ENCODE data around the gene XG.
"Not testable (repeated sequence)": the region's sequence is repeated elsewhere in the genome, so short reads cannot be mapped to it uniquely, and the experiment has no call there.

The XG gene, protein sequence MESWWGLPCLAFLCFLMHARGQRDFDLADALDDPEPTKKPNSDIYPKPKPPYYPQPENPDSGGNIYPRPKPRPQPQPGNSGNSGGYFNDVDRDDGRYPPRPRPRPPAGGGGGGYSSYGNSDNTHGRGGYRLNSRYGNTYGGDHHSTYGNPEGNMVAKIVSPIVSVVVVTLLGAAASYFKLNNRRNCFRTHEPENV

DNA sequence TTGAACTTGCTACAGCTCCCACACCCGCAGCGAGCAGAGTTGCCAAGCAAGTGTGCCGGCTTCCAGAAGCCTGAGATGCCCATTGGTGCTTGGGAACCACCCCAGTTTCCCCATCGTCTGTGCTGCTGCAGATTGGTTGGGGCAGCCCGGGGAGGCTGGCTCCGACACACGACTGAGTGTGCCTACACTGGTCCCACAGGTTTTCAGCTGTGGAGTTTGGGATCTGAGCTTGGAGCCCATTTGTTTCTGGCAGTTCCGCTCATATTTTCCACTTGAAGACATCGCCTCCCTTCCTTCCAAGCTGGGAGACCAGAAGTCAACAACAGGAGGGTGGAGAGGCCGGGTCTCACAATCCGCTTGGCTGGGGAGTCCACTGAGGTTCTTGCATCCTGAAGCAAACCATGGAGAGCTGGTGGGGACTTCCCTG is at the start of gene XG:
XG (plus strand) TSS at position 167 of the 427 bp plus-strand sequence; CDS start at position 402, 235 bp downstream.
- not testable (repeated sequence) for DNase-seq (ENCODE audit: low spot score)

DNA sequence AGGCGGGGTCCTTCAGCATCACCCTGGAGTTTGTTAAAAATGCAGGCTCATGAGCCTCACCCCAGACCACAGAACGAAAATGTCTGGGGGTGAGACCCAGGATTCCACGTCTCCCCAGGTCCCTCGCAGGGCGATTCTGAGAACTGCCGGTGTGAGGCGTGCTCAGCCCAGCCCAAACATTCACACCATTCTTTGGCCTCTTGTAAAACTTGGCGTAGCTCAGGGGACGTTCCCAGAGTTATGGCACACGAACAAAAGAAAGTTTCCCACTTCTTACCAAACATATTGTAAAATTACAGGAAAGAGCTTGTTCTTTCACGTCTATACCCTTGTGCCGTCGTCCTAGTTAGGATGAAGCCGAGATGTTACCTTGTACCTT is 47.9 kb upstream of the XG start:
- DNase-seq (ENCODE audit: low spot score), result no peak

DNA sequence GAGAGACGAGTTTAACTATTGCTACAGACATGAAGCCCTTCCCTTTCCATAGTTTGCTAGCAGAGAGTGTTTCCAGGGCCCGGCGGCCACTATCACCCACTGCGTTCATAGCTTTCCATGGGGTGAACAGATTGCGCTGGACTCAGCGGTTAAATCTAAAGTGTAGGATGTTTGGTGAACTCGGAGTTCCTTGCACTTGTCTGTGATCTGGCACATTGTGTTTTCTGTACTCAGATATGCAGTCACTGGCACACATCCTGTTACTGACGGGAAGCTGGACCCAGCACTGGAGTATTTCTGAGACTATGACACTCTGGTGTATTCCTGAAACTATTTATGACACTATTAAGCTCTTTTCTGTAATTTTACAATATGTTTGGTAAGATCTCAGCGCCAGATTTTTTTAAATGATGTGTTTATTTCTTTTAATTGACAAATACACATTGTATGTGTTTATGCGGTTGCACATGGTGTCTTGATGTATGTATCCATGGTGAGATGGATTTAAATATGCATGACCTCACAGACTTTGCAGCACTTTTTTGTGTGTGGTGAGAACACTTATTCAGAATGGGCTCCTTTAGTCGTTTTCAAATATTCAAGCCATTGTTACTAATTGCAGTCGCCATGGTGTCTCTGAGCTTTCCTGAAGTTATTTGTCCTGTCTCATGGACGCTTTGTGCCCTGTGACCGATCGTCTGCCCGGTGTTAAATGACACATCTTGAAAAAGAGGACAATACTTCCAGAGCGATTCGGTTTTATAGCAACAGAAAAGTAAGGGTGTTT is 46.6 kb upstream of the XG start:
- DNase-seq (ENCODE audit: low spot score), result no peak

DNA sequence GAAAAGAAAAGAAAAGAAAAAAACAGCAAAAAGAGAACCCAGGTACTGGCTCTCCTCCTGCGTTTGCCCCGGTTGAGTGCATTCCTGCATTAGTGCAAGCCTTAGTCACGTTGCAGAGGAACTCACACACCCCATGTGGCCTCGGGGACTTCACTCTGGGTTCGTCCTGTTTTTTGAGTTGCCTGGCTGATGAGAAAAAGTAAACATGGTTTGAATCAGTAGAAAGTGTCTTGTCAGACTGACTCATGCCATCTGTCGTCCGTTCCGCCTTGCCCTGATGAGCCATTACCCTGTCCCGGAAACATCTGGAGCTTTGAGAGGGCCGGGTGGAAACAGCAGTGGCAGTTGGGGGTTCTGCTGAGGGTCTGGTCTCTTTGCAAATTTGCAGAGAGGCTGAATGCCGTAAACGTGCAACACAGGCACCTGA is 44.5 kb upstream of the XG start:
- peak; percentile 73 for DNase-seq (ENCODE audit: low spot score)

DNA sequence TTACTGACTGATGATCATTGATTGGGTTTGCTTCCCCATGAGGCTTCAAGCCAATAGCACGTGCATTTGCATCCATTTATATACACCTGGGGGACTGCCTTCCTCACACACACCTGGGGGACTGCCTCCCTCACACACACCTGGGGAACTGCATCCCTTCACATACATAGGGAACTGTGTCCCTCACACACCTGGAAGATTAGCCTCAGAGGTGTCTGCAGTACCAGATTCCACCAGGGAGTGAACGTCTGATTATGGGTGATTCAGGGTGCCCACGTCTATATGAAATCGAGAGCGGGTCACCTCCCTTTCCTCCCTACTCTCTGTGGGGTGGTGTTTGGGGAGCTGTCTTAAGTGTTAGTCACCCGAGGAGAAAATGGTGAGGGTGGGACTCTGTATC is 43.8 kb upstream of the XG start:
- no peak for DNase-seq (ENCODE audit: low spot score)

DNA sequence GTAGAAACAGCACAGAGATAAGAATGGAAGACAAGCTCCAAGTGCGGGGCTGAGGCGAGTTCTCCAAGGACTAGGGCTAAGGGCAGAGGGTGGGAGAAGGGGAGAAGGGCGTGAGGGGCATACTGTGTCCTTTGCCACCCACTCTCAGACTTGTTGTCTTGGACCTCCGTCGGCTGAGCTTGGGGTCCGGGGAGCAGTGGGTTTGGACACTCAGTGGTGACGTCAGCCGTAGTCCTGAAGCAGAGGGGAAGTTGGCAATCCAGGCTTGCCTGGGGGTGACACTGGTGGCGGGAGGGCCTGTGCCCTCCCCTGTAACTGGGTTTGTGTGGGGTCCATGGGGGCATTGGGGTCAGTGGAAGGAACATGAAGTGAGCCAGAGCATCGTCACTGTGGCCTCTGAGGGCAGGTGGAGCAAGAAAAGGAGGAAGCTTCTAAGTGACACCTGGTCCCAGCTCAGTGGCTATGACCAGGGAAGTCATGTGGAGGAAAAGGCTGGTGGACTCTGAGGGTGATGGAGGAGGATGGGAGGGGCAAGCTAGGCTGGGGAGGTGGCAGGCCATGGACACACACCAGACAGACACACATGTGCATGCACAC is 43.1 kb upstream of the XG start:
- no peak for DNase-seq (ENCODE audit: low spot score)

DNA sequence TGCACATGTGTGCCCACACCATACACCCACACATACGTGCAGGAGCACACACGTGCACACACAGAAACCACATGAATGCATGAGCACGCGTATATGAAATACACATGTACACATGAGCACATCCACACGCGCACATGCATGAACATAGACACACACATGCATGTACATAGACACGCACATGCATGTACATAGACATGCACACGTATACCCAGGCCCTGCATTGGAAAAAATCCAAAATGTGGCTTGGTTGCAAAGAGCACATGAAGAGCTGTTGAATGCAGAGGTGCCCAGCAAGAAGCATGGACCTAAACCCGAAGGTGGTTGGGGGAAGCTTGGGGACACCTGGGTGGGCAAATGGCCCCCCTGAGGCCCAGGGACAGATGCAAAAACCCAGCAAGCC is 42.3 kb upstream of the XG start:
- no peak for DNase-seq (ENCODE audit: low spot score)

DNA sequence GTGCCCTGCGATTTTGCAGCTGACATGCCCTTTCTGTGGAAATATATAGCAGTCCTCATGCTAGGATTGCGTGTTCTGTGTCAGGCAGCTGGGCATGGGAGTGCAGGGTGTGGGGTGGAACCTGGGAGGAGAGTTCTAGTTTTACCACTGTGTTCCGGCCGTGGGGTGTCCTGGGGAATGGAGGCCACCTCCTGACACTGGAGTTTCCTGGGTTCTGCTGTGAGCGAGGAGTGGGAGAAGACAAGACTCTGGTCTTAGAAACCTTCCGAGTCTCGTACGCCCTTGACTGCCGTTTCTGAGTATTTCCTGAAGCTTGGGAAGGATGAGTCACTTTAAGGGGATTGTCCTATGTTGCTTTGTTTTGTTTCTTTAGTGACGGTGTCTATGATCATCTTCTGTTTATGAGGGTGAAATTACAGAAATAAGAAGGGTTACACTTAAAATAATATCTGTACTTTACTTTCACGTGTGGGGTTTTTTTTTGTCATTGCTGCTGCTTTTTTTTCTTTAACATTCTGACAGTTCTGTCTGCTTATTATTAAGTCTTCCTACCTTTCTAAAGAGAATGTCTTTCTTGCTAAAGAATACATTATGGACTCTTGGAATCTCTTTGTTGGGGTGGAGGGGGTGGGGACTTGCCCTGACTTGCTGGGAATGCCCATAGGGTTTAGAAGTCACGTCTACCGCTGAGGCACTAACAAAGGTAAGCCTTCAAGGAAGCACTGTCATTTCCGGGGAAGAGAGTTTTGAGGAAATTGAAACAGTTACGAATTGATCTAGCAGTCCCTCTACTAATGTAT is 41.6 kb upstream of the XG start:
- no peak for DNase-seq (ENCODE audit: low spot score)

DNA sequence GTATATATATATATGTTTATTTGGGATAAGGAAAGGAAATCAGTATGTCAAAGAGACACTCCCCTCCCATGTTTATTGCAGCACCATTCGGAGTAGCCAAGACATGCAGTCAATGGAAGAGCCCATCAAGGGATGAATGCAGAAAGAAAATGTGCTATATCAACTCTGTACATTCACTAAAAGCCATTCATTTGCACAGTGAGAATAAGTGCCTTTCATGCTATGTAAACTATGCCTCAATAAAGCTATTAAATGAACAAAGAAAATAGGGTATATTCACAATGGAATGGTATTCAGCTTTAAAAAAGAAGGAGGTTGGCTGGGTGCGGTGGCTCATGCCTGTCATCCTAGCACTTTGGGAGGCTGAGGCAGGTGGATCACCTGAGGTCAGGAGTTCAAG is 40.4 kb upstream of the XG start:
- DNase-seq (ENCODE audit: low spot score), result no peak

DNA sequence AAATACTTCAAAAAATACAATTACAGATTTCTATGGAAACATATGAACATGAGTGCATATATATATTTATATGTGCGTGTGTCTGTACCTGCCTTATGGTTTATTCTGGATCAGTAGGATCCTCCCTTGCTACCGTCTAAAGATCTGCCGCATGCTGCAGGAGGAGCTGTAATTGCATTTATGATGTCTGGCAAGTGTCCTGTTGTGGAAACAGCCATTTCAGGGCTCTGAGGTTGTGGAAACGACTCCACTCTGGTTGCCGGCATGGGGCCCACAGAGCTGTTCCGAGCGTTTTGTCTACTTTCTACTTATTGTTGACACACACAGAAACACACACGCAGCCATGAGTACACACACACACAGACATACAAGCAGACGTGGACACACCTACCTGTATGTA is 39.4 kb upstream of the XG start:
- no peak for DNase-seq (ENCODE audit: low spot score)

DNA sequence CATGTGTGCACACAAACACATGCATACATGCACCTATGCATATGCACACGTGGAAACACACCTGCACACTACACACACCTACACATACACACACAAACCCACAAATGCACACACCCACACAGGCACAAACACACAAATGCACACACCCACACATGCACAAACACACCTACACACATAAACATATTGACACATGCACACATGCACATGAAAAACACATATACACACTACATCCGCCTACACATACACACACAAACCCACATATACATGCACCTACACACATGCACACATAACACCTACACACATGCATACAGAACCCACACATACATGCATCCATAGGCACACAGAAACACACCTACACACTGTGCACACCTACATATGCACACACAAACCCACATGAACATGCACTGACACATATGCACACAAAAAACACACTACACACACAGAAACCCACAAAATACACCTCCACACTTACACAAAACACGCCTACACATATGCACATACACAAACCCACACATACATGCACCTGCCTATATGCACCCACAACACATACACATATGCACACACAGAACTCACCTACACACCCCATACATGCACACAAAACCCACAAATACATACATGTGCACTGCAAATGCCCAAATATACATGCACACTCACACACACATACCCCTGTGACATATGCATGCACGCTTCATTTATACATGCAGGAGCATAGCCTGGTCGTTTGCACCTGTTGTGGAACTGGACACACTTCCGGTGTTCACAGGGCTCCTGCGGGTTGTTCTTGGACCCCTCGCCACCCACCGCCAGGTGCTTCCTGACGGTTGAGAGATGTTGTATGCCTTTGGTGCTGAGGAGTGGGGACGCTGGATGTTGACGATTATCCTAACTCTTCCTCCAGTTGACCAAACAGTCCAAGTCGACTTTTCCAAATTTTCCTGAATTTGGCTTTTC is 38.7 kb upstream of the XG start:
- DNase-seq (ENCODE audit: low spot score), result no peak

DNA sequence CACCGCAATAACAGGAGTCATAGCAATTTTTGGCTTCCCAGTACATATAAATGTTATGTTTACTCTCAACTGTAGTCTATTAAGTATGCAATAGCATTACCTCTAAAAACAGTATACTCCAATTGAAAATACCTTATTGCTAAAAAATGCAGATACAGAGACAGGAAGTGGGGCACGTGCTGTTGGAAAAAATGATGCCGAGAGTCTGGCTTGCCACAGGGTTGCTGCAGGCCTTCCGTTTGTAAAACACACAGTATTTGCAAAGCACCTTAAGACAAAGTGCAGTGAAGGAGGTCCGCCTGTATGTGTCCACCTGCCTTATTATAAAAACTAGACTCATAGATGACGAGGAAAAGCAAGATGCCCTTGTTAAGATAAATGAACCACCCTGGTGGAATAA is 37.3 kb upstream of the XG start:
- no peak for DNase-seq (ENCODE audit: low spot score)

DNA sequence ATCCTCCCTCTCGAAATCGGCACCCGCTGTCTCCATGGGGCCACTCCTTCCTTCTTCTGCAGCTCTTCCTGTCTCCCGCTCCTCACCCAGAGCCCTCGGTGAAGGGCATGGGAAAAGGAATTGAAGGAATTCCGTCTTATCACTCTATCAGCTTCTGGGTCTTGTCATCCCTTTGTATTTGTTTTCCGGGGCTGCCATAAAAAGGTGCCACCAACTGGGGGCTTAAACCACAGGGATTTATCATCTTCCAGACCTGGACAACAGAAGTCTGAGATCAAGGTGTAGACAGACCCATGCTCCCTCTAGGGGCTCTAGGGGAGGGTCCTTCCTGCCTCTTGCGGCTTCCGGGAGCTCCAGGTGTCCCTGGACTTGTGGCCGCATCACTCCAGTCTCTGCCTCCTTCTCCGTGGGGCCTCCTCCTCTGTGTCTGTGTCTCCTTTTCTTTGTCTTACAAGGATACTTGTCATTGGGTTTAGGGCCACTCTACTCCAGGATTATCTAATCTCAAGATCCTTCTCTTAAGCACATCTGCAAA is 36.7 kb upstream of the XG start:
- no peak for DNase-seq (ENCODE audit: low spot score)

DNA sequence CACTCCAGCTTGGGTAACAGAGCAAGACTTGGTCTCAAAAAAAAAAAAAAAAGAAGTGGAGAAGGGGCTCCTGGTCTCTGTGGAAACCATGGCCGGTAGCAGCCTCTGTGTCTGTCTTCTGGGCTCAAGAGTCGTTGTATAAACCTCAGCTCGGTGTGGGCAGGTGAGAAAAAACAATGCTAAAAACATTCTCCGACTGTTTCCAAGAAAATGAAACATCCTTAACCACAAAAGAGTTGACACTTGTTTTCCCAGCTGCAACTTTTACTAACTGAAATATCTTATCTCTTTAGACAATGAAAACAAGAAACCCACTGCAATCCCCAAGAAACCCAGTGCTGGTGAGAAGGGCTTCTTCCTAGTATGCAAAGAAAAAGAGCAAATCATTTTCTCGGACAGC is 34.5 kb upstream of the XG start:
- no peak for DNase-seq (ENCODE audit: low spot score)

DNA sequence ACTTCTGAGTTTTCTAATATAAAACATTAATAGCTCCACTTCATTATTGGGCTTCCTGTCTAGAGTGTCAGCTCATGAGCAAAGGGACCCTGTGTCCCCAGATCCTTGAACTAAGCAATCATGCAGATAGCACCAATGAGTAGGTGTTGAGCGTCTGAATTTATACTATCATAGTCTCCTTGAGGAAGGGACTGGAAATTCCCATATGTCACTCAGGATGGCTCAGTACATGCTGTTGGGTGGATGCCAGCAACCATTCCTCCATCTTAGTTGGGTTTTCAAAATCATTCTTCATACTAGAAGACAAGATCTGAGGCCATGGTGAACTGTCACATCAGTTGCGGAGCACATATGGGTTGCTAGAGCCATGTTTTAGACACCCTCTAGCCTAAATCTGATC is 33.0 kb upstream of the XG start:
- DNase-seq (ENCODE audit: low spot score), result no peak

DNA sequence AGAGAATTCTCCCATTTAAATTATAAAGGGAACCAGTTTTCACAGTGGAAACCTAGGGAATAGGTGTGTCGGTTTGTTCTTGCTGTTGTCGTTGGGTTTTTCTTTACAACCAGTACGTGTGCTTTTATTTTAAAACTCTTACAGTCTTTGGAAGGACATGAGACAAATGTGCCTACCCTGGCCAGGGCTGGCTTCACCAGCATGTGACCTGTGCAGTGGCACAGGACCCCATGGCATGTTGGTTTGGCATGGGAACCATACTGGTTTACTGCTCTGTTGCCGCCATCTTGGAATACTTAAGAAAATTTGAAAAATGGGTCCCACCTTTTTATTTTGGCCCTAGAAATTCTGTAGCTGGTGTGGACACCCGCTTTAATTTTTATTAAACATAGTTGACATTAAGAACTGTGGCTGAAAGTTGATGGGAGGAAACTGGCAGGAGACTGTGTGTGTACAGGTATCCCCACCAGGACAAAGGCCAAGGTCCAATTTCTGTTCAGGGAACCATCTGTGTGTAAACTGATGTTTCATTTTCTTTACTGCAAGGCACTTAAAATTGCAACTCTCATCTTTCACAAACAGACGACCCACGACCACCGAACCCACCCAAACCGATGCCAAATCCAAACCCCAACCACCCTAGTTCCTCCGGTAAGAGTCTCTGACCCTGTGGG is 31.9 kb upstream of the XG start:
- DNase-seq (ENCODE audit: low spot score), result no peak

DNA sequence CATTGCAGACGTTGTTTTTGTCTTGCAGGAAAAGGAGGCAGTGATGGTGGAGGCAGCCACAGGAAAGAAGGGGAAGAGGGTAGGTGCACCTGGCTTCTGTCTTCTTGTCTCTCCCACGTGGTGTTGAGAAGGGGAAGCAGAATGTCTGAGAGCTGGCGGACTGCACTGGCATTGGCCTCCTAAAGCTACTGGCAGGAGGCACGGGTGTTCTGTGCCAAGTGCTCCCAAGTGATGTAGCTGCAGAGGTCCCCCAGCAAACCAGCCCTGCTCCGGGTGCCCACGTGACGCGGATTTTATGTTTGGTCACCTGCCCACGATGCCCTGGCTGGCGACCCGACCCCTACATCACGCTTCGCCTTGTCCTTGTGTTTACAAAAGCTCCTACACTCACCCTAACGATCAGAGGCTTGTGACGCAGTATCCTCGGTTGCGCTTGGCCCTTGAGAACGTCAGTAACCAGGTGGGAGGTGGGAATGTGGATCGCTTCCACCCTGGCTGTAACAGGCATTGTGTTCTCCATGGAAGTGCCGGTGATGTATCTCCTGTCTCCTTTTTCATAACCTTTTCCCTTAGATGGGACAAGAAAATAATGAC is 28.5 kb upstream of the XG start:
- no peak for DNase-seq (ENCODE audit: low spot score)

DNA sequence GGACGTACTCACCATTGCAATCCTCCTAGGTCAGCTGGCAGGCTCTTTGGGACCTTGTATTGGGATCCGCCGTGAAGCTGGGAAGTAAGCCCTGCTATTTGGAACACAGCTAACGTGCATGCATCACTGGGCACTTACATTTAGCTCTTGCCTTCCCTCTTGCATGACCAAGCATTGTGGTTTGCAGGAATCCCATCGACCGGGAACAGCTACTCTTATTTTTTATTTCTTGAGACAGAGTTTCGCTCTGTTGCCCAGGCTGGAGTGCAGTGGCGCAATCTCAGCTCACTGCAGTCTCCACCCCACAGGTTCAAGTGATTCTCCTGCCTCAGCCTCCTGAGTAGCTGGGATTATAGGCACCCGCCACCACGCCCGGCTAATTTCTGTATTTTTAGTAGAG is 24.6 kb upstream of the XG start:
- DNase-seq (ENCODE audit: low spot score), result not testable (repeated sequence)

DNA sequence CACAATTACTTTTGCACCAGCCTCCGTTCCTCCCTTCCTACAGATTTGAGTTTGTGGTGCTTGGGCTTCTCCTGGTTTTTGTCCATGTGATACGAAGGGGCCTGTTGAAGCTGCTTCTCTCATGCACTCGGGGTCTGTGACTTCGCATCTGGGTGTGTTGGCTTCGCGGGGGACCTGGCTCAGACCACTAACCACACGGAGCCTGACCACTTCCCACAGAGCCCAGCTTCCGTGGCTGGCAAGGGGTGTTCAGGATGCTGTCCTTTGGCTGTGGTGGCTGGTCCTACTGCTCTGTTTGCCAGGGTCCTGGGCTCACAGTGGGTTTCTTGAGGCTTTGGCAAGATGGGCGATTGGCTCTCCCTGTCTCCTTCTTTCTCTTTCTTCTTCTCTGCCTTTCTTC is 19.8 kb upstream of the XG start:
- no peak for DNase-seq (ENCODE audit: low spot score)

DNA sequence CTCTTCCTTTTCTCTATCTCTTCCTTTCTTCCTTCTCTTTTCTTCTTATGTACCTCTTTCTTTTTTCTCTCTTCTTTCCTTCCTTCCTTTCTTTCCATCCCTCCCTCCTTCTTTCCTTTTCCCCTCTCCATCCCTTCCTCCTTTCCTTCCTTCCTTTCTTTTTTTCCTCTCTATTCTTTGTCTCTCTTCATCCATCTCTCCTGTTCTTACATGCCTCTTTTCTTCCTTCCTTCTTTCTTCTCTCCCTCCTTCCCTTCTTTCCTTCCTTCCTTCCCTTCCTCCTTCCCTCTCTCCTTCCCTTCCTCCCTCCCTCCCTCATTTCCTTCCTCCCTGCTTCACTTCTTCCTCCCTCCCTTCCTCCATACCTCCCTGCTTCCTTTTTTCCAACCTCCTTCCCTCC is 19.2 kb upstream of the XG start:
- DNase-seq (ENCODE audit: low spot score), result no peak

All from germinal center (tissue), 1 donor.